ENCODE results near the gene TRIM3. TPM values are rescaled to one million over a fixed set of nuclear protein-coding genes. Genes with fewer than 3 reads are reported as not detected.

TRIM3 gene
- total RNA-seq, 1 experiment from 2014 or later: 7.4 TPM

DNA sequence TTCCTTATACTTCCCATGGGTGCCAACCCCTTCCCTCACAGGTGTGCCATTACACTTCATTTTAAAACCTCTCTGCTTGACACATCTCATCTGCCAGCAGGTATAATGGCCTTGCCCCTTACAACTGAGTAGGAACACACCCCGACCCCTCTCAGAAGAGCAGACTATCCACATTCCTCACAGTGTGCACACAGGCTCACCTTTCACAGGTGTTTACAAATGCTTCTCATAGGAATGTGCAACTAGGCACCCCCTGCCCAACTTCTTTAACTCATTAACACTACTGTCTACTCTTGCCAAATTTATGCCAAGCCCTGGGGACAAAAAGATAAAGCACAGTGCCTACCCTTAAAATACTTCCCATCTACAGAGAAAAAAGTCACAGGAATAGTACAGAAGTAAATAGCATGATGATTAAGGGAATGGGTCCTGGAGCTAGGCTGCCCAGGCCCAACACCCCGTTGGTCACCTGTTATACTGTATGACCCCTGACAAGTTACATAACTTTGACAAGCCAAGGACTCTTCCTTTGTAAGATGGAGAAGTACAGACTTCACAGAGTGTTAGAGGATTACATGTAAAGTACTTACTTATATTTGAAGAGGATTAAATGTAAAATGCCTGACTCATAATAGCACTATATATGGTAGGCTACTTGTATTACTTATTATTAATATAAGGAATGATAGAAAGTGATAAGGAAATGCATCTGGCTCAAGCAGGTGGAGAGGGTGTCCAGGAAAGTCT lies 15.2 kb downstream of the TRIM3 start:
- DNase-seq (ENCODE audit: unreplicated experiment): no peak
- H3K27me3 Mint-ChIP-seq (ENCODE audit: insufficient read depth, unreplicated experiment): no peaks in the 10 kb centered on the region
- POLR2A ChIA-PET: no interaction called here
- no peaks in the 10 kb centered on the region for H3K4me1 Mint-ChIP-seq (ENCODE audit: insufficient read depth, unreplicated experiment)
- BruUV-seq (replicated peaks): no TSS peak
- H3K36me3 Mint-ChIP-seq (ENCODE audit: insufficient read depth, unreplicated experiment): peaks cover 1% of the 10 kb centered on the region
- CTCF ChIA-PET: interaction anchor here (0.6 to 1.4 kb wide), 3 partner anchors 7 to 319 kb away, joined by 3 to 4 read pairs (median 4); no protein-coding TSS in a partner anchor
- H3K4me3 Mint-ChIP-seq (ENCODE audit: unreplicated experiment): no peak overlapping the region
- H3K27ac Mint-ChIP-seq (ENCODE audit: low read depth, unreplicated experiment): no peak overlapping the region
- TF ChIP-seq, protein P1, sequence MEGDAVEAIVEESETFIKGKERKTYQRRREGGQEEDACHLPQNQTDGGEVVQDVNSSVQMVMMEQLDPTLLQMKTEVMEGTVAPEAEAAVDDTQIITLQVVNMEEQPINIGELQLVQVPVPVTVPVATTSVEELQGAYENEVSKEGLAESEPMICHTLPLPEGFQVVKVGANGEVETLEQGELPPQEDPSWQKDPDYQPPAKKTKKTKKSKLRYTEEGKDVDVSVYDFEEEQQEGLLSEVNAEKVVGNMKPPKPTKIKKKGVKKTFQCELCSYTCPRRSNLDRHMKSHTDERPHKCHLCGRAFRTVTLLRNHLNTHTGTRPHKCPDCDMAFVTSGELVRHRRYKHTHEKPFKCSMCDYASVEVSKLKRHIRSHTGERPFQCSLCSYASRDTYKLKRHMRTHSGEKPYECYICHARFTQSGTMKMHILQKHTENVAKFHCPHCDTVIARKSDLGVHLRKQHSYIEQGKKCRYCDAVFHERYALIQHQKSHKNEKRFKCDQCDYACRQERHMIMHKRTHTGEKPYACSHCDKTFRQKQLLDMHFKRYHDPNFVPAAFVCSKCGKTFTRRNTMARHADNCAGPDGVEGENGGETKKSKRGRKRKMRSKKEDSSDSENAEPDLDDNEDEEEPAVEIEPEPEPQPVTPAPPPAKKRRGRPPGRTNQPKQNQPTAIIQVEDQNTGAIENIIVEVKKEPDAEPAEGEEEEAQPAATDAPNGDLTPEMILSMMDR (IDR thresholded peaks at IDR 0.05; ENCODE audit: unreplicated experiment): no peak
- intact Hi-C loops (cut with micrococcal nuclease): no loop called here
- no peaks in the 10 kb centered on the region for H3K9me3 Mint-ChIP-seq (ENCODE audit: unreplicated experiment)

GRCh38 chr11:6457581-6458320 lies 16.0 kb downstream of the TRIM3 start:
- POLR2A ChIA-PET: interaction anchor here (0.6 kb wide), 1 partner anchor 43 kb away, joined by 4 read pairs; no protein-coding TSS in a partner anchor
- CTCF ChIA-PET: interaction anchor here (0.6 to 5.5 kb wide), 4 partner anchors 11 to 79 kb away, joined by 3 to 79 read pairs (median 4); partner anchors contain the start of gene HPX
- intact Hi-C loops (cut with micrococcal nuclease): no loop called here
- no peaks in the 10 kb centered on the region for H3K9me3 Mint-ChIP-seq (ENCODE audit: unreplicated experiment)
- no peaks in the 10 kb centered on the region for H3K4me1 Mint-ChIP-seq (ENCODE audit: insufficient read depth, unreplicated experiment)
- no peaks in the 10 kb centered on the region for H3K27me3 Mint-ChIP-seq (ENCODE audit: insufficient read depth, unreplicated experiment)
- TF ChIP-seq, protein P1 (IDR thresholded peaks at IDR 0.05; ENCODE audit: unreplicated experiment): no peak
- no peak for DNase-seq (ENCODE audit: unreplicated experiment)
- H3K4me3 Mint-ChIP-seq (ENCODE audit: unreplicated experiment): no peak overlapping the region
- no peaks in the 10 kb centered on the region for H3K36me3 Mint-ChIP-seq (ENCODE audit: insufficient read depth, unreplicated experiment)
- no peak overlapping the region for H3K27ac Mint-ChIP-seq (ENCODE audit: low read depth, unreplicated experiment)
- BruUV-seq (replicated peaks): no TSS peak

DNA sequence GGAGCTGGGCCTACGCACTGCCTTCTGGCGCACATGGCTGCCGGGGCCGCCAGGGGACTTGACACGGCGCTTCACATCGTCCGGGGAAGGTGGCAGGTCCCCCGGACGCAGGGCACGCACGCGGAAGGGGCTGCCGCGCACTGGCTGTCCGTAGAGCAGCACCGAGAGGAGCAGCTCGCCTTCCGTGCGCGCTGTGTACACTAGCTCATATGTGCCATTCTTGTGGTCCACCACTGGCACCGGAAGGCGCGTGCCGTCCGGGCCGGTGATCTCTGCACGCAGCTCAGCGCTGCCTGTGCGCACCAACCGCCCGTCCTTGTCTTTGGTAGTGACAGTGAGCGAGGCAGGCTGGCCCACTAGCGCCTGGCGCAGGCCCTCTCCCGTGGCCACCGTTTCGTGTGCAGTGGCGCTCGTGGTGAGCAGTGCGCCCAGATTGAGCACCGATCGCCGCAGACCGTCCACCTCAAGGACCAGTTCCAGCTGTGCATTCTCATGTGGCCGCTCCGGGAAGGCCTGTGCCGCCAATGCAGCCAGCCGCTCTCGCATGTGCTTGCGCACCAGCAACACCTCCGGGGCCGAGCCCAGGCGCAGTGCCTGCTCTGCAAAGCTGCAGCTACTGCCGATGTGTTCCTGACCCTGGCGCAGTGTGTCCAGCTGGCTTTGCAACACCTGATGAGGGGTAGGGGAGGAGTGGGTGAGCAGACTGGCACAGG lies 17.2 kb downstream of the TRIM3 start:
- no peaks in the 10 kb centered on the region for H3K27me3 Mint-ChIP-seq (ENCODE audit: insufficient read depth, unreplicated experiment)
- BruUV-seq (replicated peaks): no TSS peak
- H3K9me3 Mint-ChIP-seq (ENCODE audit: unreplicated experiment): no peaks in the 10 kb centered on the region
- H3K36me3 Mint-ChIP-seq (ENCODE audit: insufficient read depth, unreplicated experiment): no peaks in the 10 kb centered on the region
- DNase-seq (ENCODE audit: unreplicated experiment): no peak
- TF ChIP-seq, protein P1 (IDR thresholded peaks at IDR 0.05; ENCODE audit: unreplicated experiment): no peak
- no peaks in the 10 kb centered on the region for H3K4me1 Mint-ChIP-seq (ENCODE audit: insufficient read depth, unreplicated experiment)
- ChIA-PET POLR2A (no interaction called here), CTCF (interaction anchor here (0.5 to 5.5 kb wide), 5 partner anchors 13 to 96 kb away, joined by 3 to 79 read pairs (median 6); partner anchors contain the start of gene HPX)
- intact Hi-C loops (cut with micrococcal nuclease): no loop called here
- no peak overlapping the region for H3K27ac Mint-ChIP-seq (ENCODE audit: low read depth, unreplicated experiment)
- no peak overlapping the region for H3K4me3 Mint-ChIP-seq (ENCODE audit: unreplicated experiment)

DNA sequence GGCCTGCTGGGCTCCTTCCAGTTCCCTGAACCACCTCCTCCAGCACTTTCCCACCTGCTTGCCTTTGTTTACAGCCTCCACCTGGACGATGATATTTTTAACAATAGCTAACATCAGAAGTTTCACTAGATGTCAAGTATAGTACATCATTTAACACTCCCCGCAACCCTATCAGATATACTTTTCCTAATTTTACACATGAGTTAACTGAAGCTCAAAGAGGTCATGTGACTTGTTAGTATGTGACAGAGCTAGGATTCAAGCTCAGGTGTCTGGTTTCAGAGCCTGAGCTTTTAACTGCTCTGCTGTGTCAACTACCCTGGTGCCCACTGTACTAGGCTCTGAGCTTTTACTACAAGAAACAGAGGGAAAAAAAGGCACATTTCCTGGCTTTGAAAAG lies 18.7 kb downstream of the TRIM3 start:
- BruUV-seq (replicated peaks): no TSS peak
- no peak overlapping the region for H3K27ac Mint-ChIP-seq (ENCODE audit: low read depth, unreplicated experiment)
- no peaks in the 10 kb centered on the region for H3K27me3 Mint-ChIP-seq (ENCODE audit: insufficient read depth, unreplicated experiment)
- intact Hi-C loops (cut with micrococcal nuclease): no loop called here
- no peaks in the 10 kb centered on the region for H3K36me3 Mint-ChIP-seq (ENCODE audit: insufficient read depth, unreplicated experiment)
- TF ChIP-seq, protein P1 (IDR thresholded peaks at IDR 0.05; ENCODE audit: unreplicated experiment): no peak
- CTCF ChIA-PET: interaction anchor here (0.7 to 5.5 kb wide), 8 partner anchors 9 to 92 kb away, joined by 3 to 79 read pairs (median 4); partner anchors contain the start of genes ARFIP2, HPX and TIMM10B
- POLR2A ChIA-PET: no interaction called here
- H3K9me3 Mint-ChIP-seq (ENCODE audit: unreplicated experiment): no peaks in the 10 kb centered on the region
- no peak for DNase-seq (ENCODE audit: unreplicated experiment)
- H3K4me1 Mint-ChIP-seq (ENCODE audit: insufficient read depth, unreplicated experiment): no peaks in the 10 kb centered on the region
- H3K4me3 Mint-ChIP-seq (ENCODE audit: unreplicated experiment): no peak overlapping the region

Measured in MCF 10A (cell line).